ENCODE measurements around the gene VAV2. TPM values are rescaled to one million over a fixed set of nuclear protein-coding genes. Genes with fewer than 3 reads are reported as not detected.

The VAV2 gene
- total and polyA plus RNA-seq, 2 experiments from 2014 or later = 8.1 to 28.9 TPM

GRCh38 chr9:134004881-134005280, 12.8 kb upstream of the VAV2 start:
- ATAC-seq = no peak
- Mint-ChIP-seq H3K4me1 (no peaks in the 10 kb centered on the region), H3K36me3 (ENCODE audit: low read depth) (no peaks in the 10 kb centered on the region; the same call in 2 of the 3 replicates), H3K9me3 (peaks cover 10% of the 10 kb centered on the region), H3K27ac (no peak overlapping the region), H3K27me3 (ENCODE audit: insufficient read depth, low read depth, poor library complexity) (peaks cover 2% of the 10 kb centered on the region), H3K4me3 (no peak overlapping the region)
- no peak overlapping the region for H3K4me2 ChIP-seq
- H3K4me3 ChIP-seq = no peak overlapping the region
- H3K36me3 ChIP-seq (ENCODE audit: insufficient read depth) = no peaks in the 10 kb centered on the region
- no peak for TF ChIP-seq REST (IDR thresholded peaks at IDR 0.05; ENCODE audit: unreplicated experiment)
- TF ChIP-seq STAT1 (IDR thresholded peaks at IDR 0.05; ENCODE audit: unreplicated experiment) = no peak
- TF ChIP-seq POLR2AphosphoS5 (IDR thresholded peaks at IDR 0.05; ENCODE audit: low read depth) = no peak
- TF ChIP-seq ZNF462 (CRISPR knock-in tag; IDR thresholded peaks at IDR 0.05) = no peak
- TF ChIP-seq ZNF331 (CRISPR knock-in tag; IDR thresholded peaks at IDR 0.05; ENCODE audit: low read depth) = no peak
- no peak for TF ChIP-seq JUNB (IDR thresholded peaks at IDR 0.05; ENCODE audit: unreplicated experiment)
- TF ChIP-seq ETS1 (IDR thresholded peaks at IDR 0.05) = no peak
- no peak for DNase-seq (ENCODE audit: low spot score)
- no peaks in the 10 kb centered on the region for H3K4me1 ChIP-seq (ENCODE audit: insufficient read depth)
- no peaks in the 10 kb centered on the region for H3K9me2 ChIP-seq (ENCODE audit: insufficient read depth)
- no peaks in the 10 kb centered on the region for H3F3A ChIP-seq (replicated peaks; ENCODE audit: low read depth)
- H2AFZ ChIP-seq = no peak overlapping the region
- no peaks in the 10 kb centered on the region for H4K20me1 ChIP-seq (replicated peaks; ENCODE audit: insufficient read depth)
- no peaks in the 10 kb centered on the region for H3K27me3 ChIP-seq (ENCODE audit: insufficient read depth)
- no peaks in the 10 kb centered on the region for H3K79me2 ChIP-seq (replicated peaks; ENCODE audit: insufficient read depth)
- no peak overlapping the region for H3K27ac ChIP-seq (ENCODE audit: low read depth)

All from GM23338 (cell line).